ENCODE measurements around the gene INAFM1. TPM values are rescaled to one million over a fixed set of nuclear protein-coding genes. Genes with fewer than 3 reads are reported as not detected.

Gene INAFM1
- polyA plus RNA-seq, 1 of the 3 experiments (the other 2 are of a cell fraction) = 5.5 TPM

DNA sequence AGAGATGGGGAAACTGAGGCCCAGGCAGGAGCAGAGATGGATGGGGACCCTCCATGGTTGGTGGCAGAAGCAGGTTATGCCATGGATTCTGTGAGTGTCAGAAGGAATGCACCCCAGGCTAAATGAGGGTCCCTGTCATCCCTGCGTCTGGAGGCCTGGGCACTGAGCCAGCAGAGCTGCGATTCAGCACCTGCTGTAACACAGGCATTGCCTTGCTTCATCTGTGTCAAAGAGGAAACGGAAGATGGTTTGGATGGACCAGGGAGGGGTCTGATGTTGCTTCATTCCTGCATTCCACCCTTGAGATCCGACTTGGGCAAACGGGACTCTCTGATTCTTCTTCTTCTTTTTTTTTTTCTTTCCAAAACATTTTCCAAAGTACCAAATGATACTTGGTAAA is 36.1 kb downstream of the INAFM1 start:
- H3K27me3 ChIP-seq (ENCODE audit: insufficient read depth) = peaks cover 24% of the 10 kb centered on the region
- peaks cover 0 to 4% of the 10 kb centered on the region in 2 experiments; a peak in 2 of 4 replicates for H3K4me1 ChIP-seq (ENCODE audit: control insufficient read depth in 1 of 2, insufficient read depth in 2 of 2, low read depth in 1 of 2, low read length in 1 of 2)
- no peak overlapping the region for H3K27ac ChIP-seq (ENCODE audit: low read depth in 2 of 2, low read length in 1 of 2)
- ChIA-PET POLR2A (interaction anchor here (0.6 kb wide), 1 partner anchor 290 kb away, joined by 3 read pairs; no protein-coding TSS in a partner anchor), CTCF (interaction anchor here (1.2 kb wide), 1 partner anchor 81 kb away, joined by 4 read pairs; no protein-coding TSS in a partner anchor)
- H3K9me3 ChIP-seq = no peaks in the 10 kb centered on the region
- no peaks in the 10 kb centered on the region for H3K36me3 ChIP-seq (replicated peaks in 1 of 2; ENCODE audit: control insufficient read depth in 1 of 2, insufficient read depth in 2 of 2, low read length in 1 of 2)
- peaks cover 19% of the 10 kb centered on the region for H3F3A ChIP-seq (replicated peaks; ENCODE audit: insufficient read depth)
- H2AFZ ChIP-seq (ENCODE audit: low read depth) = no peak overlapping the region
- 2% methylated on average over 4 of the region's 5 CpGs for WGBS (ENCODE audit: low lambda C conversion rate)
- DNase-seq = peak; percentile 62
- H3K79me2 ChIP-seq (ENCODE audit: insufficient read depth) = no peaks in the 10 kb centered on the region
- no peaks in the 10 kb centered on the region for H3K9me2 ChIP-seq
- H3K4me2 ChIP-seq = no peak overlapping the region
- TF ChIP-seq, protein P1, sequence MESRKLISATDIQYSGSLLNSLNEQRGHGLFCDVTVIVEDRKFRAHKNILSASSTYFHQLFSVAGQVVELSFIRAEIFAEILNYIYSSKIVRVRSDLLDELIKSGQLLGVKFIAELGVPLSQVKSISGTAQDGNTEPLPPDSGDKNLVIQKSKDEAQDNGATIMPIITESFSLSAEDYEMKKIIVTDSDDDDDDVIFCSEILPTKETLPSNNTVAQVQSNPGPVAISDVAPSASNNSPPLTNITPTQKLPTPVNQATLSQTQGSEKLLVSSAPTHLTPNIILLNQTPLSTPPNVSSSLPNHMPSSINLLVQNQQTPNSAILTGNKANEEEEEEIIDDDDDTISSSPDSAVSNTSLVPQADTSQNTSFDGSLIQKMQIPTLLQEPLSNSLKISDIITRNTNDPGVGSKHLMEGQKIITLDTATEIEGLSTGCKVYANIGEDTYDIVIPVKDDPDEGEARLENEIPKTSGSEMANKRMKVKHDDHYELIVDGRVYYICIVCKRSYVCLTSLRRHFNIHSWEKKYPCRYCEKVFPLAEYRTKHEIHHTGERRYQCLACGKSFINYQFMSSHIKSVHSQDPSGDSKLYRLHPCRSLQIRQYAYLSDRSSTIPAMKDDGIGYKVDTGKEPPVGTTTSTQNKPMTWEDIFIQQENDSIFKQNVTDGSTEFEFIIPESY (IDR thresholded peaks at IDR 0.05; ENCODE audit: borderline replicate concordance, low read depth) = no peak
- TF ChIP-seq JUND (IDR thresholded peaks at IDR 0.05) (no peak), RFX5 (IDR thresholded peaks at IDR 0.05; ENCODE audit: low read length) (no peak), RXRA (IDR thresholded peaks at IDR 0.05; ENCODE audit: borderline replicate concordance, low read depth) (no peak), NRF1 (IDR thresholded peaks at IDR 0.05; ENCODE audit: low read depth, low read length) (no peak), GABPA (IDR thresholded peaks at IDR 0.05; ENCODE audit: low read depth) (no peak), MEF2A (IDR thresholded peaks at IDR 0.05; ENCODE audit: borderline replicate concordance, low read depth) (no peak), NFIC (IDR thresholded peaks at IDR 0.05; ENCODE audit: borderline replicate concordance) (peak; percentile 41), RCOR1 (IDR thresholded peaks at IDR 0.05; ENCODE audit: low read length) (peak; percentile 98)
- TF ChIP-seq, protein P2, sequence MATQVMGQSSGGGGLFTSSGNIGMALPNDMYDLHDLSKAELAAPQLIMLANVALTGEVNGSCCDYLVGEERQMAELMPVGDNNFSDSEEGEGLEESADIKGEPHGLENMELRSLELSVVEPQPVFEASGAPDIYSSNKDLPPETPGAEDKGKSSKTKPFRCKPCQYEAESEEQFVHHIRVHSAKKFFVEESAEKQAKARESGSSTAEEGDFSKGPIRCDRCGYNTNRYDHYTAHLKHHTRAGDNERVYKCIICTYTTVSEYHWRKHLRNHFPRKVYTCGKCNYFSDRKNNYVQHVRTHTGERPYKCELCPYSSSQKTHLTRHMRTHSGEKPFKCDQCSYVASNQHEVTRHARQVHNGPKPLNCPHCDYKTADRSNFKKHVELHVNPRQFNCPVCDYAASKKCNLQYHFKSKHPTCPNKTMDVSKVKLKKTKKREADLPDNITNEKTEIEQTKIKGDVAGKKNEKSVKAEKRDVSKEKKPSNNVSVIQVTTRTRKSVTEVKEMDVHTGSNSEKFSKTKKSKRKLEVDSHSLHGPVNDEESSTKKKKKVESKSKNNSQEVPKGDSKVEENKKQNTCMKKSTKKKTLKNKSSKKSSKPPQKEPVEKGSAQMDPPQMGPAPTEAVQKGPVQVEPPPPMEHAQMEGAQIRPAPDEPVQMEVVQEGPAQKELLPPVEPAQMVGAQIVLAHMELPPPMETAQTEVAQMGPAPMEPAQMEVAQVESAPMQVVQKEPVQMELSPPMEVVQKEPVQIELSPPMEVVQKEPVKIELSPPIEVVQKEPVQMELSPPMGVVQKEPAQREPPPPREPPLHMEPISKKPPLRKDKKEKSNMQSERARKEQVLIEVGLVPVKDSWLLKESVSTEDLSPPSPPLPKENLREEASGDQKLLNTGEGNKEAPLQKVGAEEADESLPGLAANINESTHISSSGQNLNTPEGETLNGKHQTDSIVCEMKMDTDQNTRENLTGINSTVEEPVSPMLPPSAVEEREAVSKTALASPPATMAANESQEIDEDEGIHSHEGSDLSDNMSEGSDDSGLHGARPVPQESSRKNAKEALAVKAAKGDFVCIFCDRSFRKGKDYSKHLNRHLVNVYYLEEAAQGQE (IDR thresholded peaks at IDR 0.05; ENCODE audit: low read depth, low read length) = no peak
- no peaks in the 10 kb centered on the region for H4K20me1 ChIP-seq (ENCODE audit: insufficient read depth)
- H3K9ac ChIP-seq = no peak overlapping the region
- H3K4me3 ChIP-seq (ENCODE audit: low read depth in 2 of 2, low read length in 1 of 2) = no peak overlapping the region

DNA sequence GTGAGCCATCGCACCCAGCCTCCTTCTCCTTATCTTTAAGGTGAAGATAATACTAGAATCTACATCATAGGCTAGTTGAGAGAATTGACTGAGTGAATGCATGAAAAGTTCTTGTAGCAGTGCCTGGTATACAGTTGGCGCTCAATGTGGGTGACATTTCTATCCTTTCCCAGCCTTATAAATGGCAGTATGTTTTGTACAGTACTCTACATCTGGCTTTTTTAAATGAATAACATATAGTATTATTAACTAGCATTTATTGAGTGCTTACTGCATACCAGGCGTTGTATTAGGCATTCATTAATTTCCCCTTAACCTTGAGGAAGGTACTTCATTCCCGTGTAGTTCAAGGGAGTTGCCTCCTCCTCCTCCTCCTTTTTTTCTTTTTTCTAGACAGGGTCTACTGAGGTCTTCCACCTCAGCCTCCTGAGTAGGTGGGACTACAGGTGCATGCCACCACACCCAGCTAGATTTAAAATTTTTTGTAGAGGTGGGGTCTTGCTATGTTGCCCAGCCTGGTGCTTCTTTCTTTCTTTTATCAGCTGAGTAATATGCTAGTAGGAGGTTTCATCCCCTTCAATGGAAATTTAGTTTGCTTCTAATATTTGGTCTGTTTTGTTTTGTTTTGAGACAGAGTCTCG is 37.8 kb downstream of the INAFM1 start:
- Histone ChIP-seq H3K4me3 (ENCODE audit: low read depth in 2 of 2, low read length in 1 of 2) (no peak overlapping the region), H3K4me2 (no peak overlapping the region), H3K9me2 (no peaks in the 10 kb centered on the region), H4K20me1 (ENCODE audit: insufficient read depth) (no peaks in the 10 kb centered on the region), H3K4me1 (ENCODE audit: control insufficient read depth in 1 of 2, insufficient read depth in 2 of 2, low read depth in 1 of 2, low read length in 1 of 2) (peaks cover 0 to 4% of the 10 kb centered on the region in 2 experiments; a peak in 2 of 4 replicates), H3F3A (replicated peaks; ENCODE audit: insufficient read depth) (peaks cover 19% of the 10 kb centered on the region), H2AFZ (ENCODE audit: low read depth) (no peak overlapping the region), H3K9me3 (no peaks in the 10 kb centered on the region), H3K27ac (ENCODE audit: low read depth in 2 of 2, low read length in 1 of 2) (no peak overlapping the region), H3K36me3 (replicated peaks in 1 of 2; ENCODE audit: control insufficient read depth in 1 of 2, insufficient read depth in 2 of 2, low read length in 1 of 2) (no peaks in the 10 kb centered on the region), H3K9ac (no peak overlapping the region), H3K27me3 (ENCODE audit: insufficient read depth) (peaks cover 24% of the 10 kb centered on the region), H3K79me2 (ENCODE audit: insufficient read depth) (no peaks in the 10 kb centered on the region)
- ChIA-PET POLR2A (no interaction called here), CTCF (no interaction called here)
- WGBS (ENCODE audit: low lambda C conversion rate) = 51% methylated on average over 5 of the region's 5 CpGs
- DNase-seq = no peak
- TF ChIP-seq MXI1 (IDR thresholded peaks at IDR 0.05; ENCODE audit: low read depth, low read length) (no peak), SMC3 (IDR thresholded peaks at IDR 0.05; ENCODE audit: low read depth, low read length) (no peak), TEAD4 (IDR thresholded peaks at IDR 0.05; ENCODE audit: borderline replicate concordance, insufficient read depth) (no peak), RFX5 (IDR thresholded peaks at IDR 0.05; ENCODE audit: low read length) (no peak), RAD21 (IDR thresholded peaks at IDR 0.05; ENCODE audit: low read length) (no peak), RCOR1 (IDR thresholded peaks at IDR 0.05; ENCODE audit: low read length) (no peak), RXRA (IDR thresholded peaks at IDR 0.05; ENCODE audit: borderline replicate concordance, low read depth) (no peak), GABPA (IDR thresholded peaks at IDR 0.05; ENCODE audit: low read depth) (no peak), POLR2AphosphoS5 (IDR thresholded peaks at IDR 0.05; ENCODE audit: low read depth, low read length) (no peak), FOXJ3 (CRISPR knock-in tag; IDR thresholded peaks at IDR 0.05) (no peak), JUND (IDR thresholded peaks at IDR 0.05) (no peak), EP300 (IDR thresholded peaks at IDR 0.05; ENCODE audit: borderline replicate concordance in 1 of 2, low read depth in 1 of 2, low read length in 1 of 2) (no peak)
- TF ChIP-seq, protein P3, sequence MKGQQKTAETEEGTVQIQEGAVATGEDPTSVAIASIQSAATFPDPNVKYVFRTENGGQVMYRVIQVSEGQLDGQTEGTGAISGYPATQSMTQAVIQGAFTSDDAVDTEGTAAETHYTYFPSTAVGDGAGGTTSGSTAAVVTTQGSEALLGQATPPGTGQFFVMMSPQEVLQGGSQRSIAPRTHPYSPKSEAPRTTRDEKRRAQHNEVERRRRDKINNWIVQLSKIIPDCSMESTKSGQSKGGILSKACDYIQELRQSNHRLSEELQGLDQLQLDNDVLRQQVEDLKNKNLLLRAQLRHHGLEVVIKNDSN (IDR thresholded peaks at IDR 0.05; ENCODE audit: borderline replicate concordance, low read depth) = no peak
- TF ChIP-seq, protein P4, sequence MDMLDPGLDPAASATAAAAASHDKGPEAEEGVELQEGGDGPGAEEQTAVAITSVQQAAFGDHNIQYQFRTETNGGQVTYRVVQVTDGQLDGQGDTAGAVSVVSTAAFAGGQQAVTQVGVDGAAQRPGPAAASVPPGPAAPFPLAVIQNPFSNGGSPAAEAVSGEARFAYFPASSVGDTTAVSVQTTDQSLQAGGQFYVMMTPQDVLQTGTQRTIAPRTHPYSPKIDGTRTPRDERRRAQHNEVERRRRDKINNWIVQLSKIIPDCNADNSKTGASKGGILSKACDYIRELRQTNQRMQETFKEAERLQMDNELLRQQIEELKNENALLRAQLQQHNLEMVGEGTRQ (IDR thresholded peaks at IDR 0.05; ENCODE audit: borderline replicate concordance, low read depth, low read length) = no peak
